GM18505 (cell line): Measurements from ENCODE around the gene TRABD2B.

Source experiments
- ATAC-seq: cut with Tn5 transposase; IDR thresholded peaks from one replicate; pipeline ENCODE4 v1.9.1; 2021; ENCODE audit not compliant: unreplicated experiment
- POLR2A ChIP-seq: IDR thresholded peaks from 4 replicates; pipeline ENCODE4 v1.6.1; 2011; ENCODE audit warnings: borderline replicate concordance; ENCODE audit not compliant: insufficient read depth, insufficient read length; ENCODE audit errors: extremely low read depth

TRABD2B gene

GRCh38 chr1:47881505-47882442 lies 115.4 kb downstream of the TRABD2B start:
- no peak for TF ChIP-seq POLR2A
- ATAC-seq, result no peak

- TF ChIP-seq POLR2A, result no peak
- no peak for ATAC-seq
These were observed 120.6 kb downstream of the TRABD2B start for GRCh38 chr1:47876587-47876963.

GRCh38 chr1:47875831-47876586 lies 121.2 kb downstream of the TRABD2B start:
- TF ChIP-seq POLR2A, result no peak
- ATAC-seq, result no peak

- no peak for TF ChIP-seq POLR2A
- no peak for ATAC-seq
These were observed 122.1 kb downstream of the TRABD2B start for GRCh38 chr1:47875036-47875435.

- ATAC-seq, result no peak
- no peak for TF ChIP-seq POLR2A
These were observed 123.8 kb downstream of the TRABD2B start for GRCh38 chr1:47873337-47873736.

GRCh38 chr1:47872886-47873285 lies 124.3 kb downstream of the TRABD2B start:
- no peak for ATAC-seq
- no peak for TF ChIP-seq POLR2A

- TF ChIP-seq POLR2A, result no peak
- ATAC-seq, result no peak
These were observed 125.3 kb downstream of the TRABD2B start for GRCh38 chr1:47871799-47872353.

GRCh38 chr1:47870946-47871676 lies 126.1 kb downstream of the TRABD2B start:
- TF ChIP-seq POLR2A, result no peak
- no peak for ATAC-seq

- no peak for TF ChIP-seq POLR2A
- no peak for ATAC-seq
These were observed 126.7 kb downstream of the TRABD2B start for GRCh38 chr1:47870480-47870879.

- ATAC-seq, result no peak
These were observed 128.9 kb downstream of the TRABD2B start for GRCh38 chr1:47868348-47868676.

GRCh38 chr1:47867438-47868347 lies 129.5 kb downstream of the TRABD2B start:
- no peak for TF ChIP-seq POLR2A
- no peak for ATAC-seq

More at GRCh38 chr1:47868348-47868676, 128.9 kb downstream of the TRABD2B start:
- no peak for TF ChIP-seq POLR2A
